Measurements from ENCODE around the gene RNLS.

DNA sequence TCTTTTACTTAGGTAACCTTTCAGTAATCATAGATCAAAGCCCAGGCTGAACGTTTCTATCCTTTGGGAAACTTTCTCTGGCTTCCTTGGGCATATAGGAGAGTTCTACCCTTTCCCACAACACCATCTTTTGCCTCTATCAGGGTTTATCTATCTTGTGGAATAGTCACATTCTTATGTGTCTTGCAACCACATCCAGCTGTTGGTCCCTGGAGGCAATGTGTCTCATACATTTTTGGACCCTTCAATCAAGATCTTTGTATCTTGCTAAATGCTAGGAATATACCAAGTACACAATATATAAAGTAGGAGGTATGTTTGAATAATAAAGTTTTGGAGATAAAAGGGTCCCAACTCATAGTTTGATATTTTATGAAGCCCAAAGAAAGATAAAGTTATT is 121.7 kb downstream of the RNLS start:
- TF ChIP-seq, protein P1, sequence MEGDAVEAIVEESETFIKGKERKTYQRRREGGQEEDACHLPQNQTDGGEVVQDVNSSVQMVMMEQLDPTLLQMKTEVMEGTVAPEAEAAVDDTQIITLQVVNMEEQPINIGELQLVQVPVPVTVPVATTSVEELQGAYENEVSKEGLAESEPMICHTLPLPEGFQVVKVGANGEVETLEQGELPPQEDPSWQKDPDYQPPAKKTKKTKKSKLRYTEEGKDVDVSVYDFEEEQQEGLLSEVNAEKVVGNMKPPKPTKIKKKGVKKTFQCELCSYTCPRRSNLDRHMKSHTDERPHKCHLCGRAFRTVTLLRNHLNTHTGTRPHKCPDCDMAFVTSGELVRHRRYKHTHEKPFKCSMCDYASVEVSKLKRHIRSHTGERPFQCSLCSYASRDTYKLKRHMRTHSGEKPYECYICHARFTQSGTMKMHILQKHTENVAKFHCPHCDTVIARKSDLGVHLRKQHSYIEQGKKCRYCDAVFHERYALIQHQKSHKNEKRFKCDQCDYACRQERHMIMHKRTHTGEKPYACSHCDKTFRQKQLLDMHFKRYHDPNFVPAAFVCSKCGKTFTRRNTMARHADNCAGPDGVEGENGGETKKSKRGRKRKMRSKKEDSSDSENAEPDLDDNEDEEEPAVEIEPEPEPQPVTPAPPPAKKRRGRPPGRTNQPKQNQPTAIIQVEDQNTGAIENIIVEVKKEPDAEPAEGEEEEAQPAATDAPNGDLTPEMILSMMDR (IDR thresholded peaks at IDR 0.05; ENCODE audit: control extremely low read depth in 1 of 3, insufficient read depth in 1 of 3, low read depth in 1 of 3, low read length in 3 of 3) = no peak
- TF ChIP-seq SP1 (IDR thresholded peaks at IDR 0.05; ENCODE audit: low read depth, low read length) (no peak), POLR2A (IDR thresholded peaks at IDR 0.05; ENCODE audit: control extremely low read depth in 1 of 2, low read depth in 2 of 2, low read length in 2 of 2) (no peak), NANOG (IDR thresholded peaks at IDR 0.05; ENCODE audit: insufficient read depth, low read depth, low read length, poor library complexity, severe bottlenecking) (no peak), POLR2AphosphoS5 (IDR thresholded peaks at IDR 0.05; ENCODE audit: low read depth, low read length) (no peak), EP300 (IDR thresholded peaks at IDR 0.05; ENCODE audit: borderline replicate concordance in 1 of 2, low read depth in 2 of 2, low read length in 2 of 2) (no peak), TAF7 (optimal IDR thresholded peaks at IDR 0.05; ENCODE audit: borderline replicate concordance, low read depth, low read length) (no peak), KDM5A (IDR thresholded peaks at IDR 0.05; ENCODE audit: low read length) (no peak), RXRA (IDR thresholded peaks at IDR 0.05; ENCODE audit: insufficient read depth, low read depth, low read length) (no peak)
